Epithelial cell of esophagus (primary cell): ENCODE results near the gene TRIM17.
A peak's percentile ranks its signal among the peaks of the same experiment; 100 is the strongest.

ENCODE experiments used
- DNase-seq: peaks from one replicate; pipeline ENCODE4 v3.0.0; 2010; ENCODE audit warnings: low read depth
- H3K4me3 ChIP-seq: 2 replicates; pipeline ENCODE4 v1.5.1; 2011; ENCODE audit warnings: mild to moderate bottlenecking, low read length, control low read depth
- TF ChIP-seq, protein P1 (sequence below): IDR thresholded peaks from 2 replicates; pipeline ENCODE4 v1.5.1; 2011; ENCODE audit warnings: low read depth, mild to moderate bottlenecking, low read length, control low read depth, inconsistent platforms; ENCODE audit not compliant: insufficient read depth; ENCODE audit errors: missing control alignments

Gene TRIM17

GRCh38 chr1:228405200-228405978 is 11.3 kb downstream of the TRIM17 start:
- peak; percentile 20 for DNase-seq
- peak overlapping the region; percentile 81 for H3K4me3 ChIP-seq
- TF ChIP-seq, protein P1, sequence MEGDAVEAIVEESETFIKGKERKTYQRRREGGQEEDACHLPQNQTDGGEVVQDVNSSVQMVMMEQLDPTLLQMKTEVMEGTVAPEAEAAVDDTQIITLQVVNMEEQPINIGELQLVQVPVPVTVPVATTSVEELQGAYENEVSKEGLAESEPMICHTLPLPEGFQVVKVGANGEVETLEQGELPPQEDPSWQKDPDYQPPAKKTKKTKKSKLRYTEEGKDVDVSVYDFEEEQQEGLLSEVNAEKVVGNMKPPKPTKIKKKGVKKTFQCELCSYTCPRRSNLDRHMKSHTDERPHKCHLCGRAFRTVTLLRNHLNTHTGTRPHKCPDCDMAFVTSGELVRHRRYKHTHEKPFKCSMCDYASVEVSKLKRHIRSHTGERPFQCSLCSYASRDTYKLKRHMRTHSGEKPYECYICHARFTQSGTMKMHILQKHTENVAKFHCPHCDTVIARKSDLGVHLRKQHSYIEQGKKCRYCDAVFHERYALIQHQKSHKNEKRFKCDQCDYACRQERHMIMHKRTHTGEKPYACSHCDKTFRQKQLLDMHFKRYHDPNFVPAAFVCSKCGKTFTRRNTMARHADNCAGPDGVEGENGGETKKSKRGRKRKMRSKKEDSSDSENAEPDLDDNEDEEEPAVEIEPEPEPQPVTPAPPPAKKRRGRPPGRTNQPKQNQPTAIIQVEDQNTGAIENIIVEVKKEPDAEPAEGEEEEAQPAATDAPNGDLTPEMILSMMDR: no peak

DNA sequence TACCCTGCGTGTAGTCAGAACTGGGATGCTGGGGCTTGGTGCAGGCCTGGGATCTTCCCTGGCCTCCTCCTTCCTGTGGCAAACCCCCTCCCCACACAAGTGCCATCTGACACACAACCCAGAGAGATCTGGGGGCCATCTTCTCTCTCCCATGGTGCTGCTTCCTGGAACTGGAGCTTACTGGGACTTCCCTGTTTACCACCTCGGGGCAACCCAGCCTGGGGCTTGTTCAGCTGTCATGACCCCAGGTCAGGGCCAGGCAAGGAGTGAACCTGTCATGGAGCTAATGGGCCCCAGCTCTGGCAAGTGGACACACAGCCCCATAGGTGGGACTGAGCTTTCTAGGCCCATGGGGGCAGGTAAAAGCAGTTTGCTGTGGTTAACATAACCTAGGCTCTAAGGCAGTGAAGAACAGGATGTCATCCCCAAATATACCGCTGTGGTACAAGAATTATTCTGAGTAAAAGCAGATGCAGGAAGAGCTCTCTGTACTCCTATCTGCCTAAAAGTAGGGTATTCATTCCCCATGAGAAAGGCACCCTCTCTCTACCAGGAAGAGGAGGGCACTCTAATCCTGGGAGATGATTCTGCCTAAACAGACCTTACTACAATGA is 12.4 kb downstream of the TRIM17 start:
- H3K4me3 ChIP-seq: no peak overlapping the region
- TF ChIP-seq, protein P1: no peak
- no peak for DNase-seq

GRCh38 chr1:228403231-228403631 is 13.4 kb downstream of the TRIM17 start:
- DNase-seq: no peak
- H3K4me3 ChIP-seq: no peak overlapping the region
- TF ChIP-seq, protein P1: no peak

DNA sequence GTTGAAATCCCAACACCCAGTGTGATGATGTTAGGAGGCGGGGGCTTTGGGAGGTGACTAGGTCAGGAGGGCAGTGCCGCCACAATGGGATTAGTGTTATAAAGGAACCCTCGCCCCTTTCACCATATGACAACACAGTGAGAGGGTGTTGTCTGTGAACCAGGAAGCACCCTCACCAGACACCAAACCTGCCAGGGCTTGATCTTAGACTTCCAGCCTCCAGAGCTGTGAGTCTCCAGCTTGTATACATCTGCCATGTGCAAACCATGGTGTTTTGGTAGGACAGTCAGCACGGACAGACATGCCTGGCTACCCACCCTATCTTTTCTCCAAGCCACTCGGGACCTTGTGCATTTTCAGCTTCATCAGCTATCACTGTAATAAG is 14.0 kb downstream of the TRIM17 start:
- DNase-seq: peak; percentile 73
- TF ChIP-seq, protein P1: no peak
- H3K4me3 ChIP-seq: no peak overlapping the region

DNA sequence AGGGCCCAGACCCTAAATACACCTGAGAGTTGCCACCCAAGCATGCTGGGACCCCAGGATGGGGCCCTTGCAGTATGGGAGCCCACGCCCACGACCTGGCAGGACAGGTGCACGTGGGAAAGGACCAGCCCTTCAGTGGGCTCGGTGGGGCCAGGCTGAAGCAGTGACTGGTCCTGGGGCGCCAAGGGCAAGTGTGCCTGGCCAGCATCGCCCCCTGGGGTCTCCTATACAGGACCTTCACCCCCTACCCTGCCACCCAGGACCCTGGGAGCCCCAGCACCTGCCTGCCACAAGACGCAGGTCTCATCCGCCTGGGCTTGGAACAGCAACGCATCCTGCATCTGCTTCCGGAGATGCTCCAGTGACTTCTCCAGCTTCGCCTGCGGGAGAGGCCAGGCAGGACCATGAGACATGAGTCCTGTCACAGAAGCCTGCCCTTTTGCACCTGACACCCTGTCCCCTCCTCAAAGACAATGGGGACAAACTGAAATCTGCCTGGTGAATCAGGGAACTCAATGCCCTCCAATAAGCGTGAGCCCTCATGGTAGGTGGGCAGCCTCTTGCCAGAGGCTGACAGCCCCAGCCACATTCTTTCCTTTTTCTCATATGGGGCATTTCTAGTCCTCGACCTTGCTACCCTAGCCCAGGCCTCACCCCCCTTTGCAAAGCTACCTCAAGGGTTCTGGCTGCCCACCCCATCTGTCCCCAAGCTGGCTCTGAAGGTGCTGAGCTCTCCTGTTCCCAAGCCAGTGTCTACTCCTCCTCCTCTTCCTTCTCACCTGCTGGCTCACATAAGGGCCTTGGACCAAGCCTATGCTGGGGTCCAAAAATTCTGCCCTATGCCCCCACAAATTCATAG is 14.7 kb downstream of the TRIM17 start:
- no peak for DNase-seq
- TF ChIP-seq, protein P1: no peak
- no peak overlapping the region for H3K4me3 ChIP-seq

DNA sequence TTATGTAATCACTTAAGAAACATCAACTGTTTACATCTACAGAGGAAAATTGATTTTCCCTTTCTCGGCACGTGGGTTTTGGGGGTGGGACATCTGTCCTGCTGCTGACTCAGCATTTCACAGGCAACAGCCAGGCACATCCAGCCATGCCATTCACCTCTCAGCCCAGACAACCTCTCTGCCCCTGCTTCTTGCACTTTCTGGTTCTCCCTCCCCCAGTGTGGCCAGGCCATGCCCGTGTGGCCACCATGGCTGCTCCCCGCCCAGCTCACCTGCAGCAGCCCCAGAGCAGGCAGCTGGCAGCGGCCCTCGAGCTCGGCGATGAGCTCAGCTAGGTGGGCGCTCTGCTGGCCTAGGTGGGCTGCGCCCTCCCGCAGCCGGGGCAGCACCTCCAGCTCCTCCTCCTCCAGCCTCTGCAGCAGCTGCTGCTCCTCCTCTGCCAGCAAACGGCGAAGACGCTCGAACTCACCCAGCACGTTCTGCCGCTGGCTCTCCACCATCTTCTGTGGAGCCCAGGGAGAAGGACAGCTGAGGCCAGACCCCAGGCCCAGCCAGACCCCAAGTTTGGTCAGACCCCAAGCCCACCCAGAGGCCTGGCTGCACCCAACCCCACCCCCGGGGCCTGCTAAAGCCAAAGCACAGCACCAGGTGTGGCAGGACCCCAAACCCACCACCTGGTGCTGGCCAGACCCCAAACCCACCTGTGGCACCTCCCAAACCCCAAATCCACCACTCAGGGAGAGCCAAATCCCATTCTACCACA is 15.8 kb downstream of the TRIM17 start:
- TF ChIP-seq, protein P1: no peak
- no peak overlapping the region for H3K4me3 ChIP-seq
- no peak for DNase-seq
